ENCODE measurements around the gene FOXO6.

FOXO6 gene

DNA sequence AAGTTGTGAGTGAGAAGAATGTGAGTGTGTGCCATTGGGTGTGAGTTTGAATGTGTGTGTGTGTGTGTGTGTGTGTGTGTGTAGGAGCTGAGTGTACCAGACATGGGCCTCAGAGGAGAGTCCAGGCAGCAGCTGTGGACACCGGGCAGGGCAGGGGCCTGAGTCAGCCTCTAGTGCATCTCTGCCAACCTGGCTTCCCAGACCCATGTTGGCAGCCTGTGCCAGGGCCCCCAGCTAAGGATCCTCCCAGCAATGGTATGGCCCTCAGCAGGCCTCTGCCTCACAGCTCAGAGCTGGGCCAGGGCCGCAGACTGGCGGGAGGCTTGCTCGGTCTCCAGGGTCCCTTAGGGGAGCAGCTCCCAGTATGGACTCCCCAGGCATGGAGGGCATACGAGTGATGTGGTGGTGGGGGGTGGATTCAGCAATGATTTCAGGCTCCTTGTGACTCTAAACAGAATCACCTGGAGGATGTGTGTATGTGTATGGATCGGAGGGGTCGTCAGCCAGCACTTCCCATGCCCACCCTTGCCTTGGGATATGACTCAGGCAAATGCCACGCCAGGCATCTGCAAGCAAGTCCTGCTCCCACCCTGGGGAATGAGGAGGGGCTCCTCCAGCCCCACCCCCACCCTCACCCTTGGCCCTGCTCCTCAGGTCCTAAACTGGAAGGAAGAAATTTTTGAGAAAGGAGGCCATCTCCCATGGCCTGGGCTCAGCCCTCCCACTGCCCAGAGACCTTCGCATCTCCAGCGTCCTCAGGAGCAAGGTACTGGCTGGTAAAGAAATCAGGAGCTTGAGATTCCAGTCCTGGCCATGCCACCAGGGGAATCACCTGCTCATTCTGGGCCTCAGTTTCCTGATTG lies 1.8 kb upstream of the FOXO6 start:
- Histone ChIP-seq H3K9ac (ENCODE audit: low read length) (no peak overlapping the region), H3K4me3 (ENCODE audit: low read length) (no peak overlapping the region), H3K4me1 (ENCODE audit: control insufficient read depth, insufficient read depth, low read length) (peaks cover 21% of the 10 kb centered on the region), H3K36me3 (ENCODE audit: control insufficient read depth, insufficient read depth, low read length) (no peaks in the 10 kb centered on the region), H3K27me3 (ENCODE audit: control insufficient read depth, insufficient read depth, low read length) (peaks cover 7% of the 10 kb centered on the region), H3K27ac (ENCODE audit: low read depth, low read length) (peak overlapping the region; percentile 21)

GRCh38 chr1:41360074-41360785 lies 1.0 kb upstream of the FOXO6 start:
- Histone ChIP-seq H3K4me3 (ENCODE audit: low read length) (peak overlapping the region; percentile 5), H3K9ac (ENCODE audit: low read length) (no peak overlapping the region), H3K4me1 (ENCODE audit: control insufficient read depth, insufficient read depth, low read length) (peaks cover 21% of the 10 kb centered on the region)

DNA sequence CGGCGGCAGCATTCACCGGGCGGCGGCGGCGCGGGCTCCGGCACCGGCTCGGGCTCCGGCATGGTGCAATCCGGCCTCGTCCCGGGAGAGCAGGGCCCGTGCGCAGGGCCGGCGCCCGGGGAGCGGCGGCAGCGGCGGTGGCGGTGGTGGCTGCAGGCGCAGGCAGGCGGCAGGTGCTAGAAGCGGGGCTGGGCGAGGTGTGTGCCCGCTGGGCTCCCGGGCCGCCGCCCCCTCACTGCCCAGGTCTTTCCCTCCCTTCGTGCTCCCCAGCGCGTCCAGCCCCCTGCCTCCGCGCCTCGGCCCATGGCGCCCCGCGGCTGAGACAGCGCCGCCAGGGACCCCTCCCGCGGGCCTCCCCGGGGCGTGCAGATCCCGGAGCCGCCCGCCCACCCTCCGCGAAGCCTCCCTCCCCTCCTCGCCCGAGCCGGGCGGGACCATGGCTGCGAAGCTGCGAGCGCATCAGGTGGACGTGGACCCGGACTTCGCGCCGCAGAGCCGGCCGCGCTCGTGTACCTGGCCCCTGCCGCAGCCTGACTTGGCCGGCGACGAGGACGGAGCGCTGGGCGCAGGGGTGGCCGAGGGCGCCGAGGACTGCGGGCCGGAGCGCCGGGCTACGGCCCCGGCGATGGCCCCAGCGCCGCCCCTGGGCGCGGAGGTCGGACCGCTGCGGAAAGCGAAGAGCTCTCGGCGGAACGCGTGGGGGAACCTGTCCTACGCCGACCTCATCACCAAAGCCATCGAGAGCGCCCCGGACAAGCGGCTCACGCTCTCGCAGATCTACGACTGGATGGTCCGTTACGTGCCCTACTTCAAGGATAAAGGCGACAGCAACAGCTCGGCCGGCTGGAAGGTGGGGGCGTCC lies 492 bp downstream of the FOXO6 start:
- Histone ChIP-seq H3K36me3 (ENCODE audit: control insufficient read depth, insufficient read depth, low read length) (no peaks in the 10 kb centered on the region), H3K9ac (ENCODE audit: low read length) (no peak overlapping the region), H3K4me1 (ENCODE audit: control insufficient read depth, insufficient read depth, low read length) (peaks cover 26% of the 10 kb centered on the region), H3K27me3 (ENCODE audit: control insufficient read depth, insufficient read depth, low read length) (peaks cover 7% of the 10 kb centered on the region), H3K4me3 (ENCODE audit: low read length) (peak overlapping the region; percentile 68), H3K27ac (ENCODE audit: low read depth, low read length) (no peak overlapping the region)

More at GRCh38 chr1:41360074-41360785, 1.0 kb upstream of the FOXO6 start:
- Histone ChIP-seq H3K36me3 (ENCODE audit: control insufficient read depth, insufficient read depth, low read length) (no peaks in the 10 kb centered on the region), H3K27ac (ENCODE audit: low read depth, low read length) (peak overlapping the region; percentile 25), H3K27me3 (ENCODE audit: control insufficient read depth, insufficient read depth, low read length) (peaks cover 7% of the 10 kb centered on the region)

DNA sequence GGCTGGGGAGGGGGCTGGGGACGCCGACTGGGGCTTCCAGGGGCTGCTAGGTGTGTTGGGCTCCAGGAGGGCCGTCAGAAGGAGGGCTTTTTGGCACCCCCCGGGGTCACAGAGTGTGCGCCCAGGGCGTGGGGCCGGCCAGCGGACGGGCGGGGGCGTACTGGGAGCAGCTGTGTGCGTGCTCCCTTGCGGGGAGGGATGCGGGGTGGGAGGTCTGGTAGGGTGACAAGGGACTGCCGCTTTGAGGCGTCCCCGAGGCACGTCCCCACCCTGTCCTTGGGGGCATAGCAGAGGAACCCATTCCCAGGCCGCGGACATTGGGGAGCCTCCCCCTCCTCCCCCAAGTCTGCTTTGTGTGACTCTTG lies 1.1 kb downstream of the FOXO6 start:
- Histone ChIP-seq H3K4me3 (ENCODE audit: low read length) (peak overlapping the region; percentile 68), H3K27me3 (ENCODE audit: control insufficient read depth, insufficient read depth, low read length) (peaks cover 7% of the 10 kb centered on the region), H3K27ac (ENCODE audit: low read depth, low read length) (no peak overlapping the region), H3K9ac (ENCODE audit: low read length) (no peak overlapping the region), H3K4me1 (ENCODE audit: control insufficient read depth, insufficient read depth, low read length) (peaks cover 26% of the 10 kb centered on the region), H3K36me3 (ENCODE audit: control insufficient read depth, insufficient read depth, low read length) (no peaks in the 10 kb centered on the region)

DNA sequence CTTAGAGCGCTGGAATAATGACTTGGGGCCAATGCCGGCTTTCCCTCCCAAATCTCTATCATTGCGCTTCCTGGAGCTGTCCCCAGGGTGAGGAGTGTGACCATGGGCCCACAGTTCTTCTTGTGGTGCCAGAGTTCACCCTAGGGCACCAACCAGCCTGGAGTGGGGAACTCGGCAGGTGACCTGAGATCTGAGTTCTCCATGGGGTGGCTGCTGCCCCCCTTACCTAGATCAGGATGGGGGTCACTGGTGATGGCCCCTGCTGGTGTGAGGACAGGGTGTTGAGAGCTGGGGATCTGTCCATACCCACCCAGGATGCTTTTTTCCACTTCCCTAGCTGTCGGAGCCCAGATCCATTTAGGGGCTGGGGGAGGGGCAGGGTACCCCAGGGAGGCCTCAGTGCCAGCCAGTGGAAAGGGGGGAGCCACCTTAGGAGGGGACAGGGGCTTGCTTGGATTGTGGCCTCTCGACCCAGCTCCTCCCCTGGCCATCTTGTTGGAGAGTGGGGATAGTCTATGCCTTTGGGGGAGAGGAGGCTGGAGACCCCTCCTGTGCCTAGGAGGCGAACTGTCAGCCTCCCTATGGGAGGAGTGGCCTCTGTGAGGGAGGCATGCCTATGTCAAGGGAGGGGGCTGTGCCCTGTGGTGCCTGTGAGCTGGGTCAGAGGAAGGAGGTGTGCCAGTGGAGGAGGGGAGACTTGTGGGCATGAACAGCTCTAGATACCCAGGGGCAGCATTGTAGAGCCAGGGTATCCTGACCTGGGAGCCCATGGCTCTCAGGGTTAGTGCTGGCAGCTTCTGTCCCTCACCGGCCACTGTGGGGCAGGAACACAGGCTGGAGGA lies 1.7 kb downstream of the FOXO6 start:
- no peak overlapping the region for H3K4me3 ChIP-seq (ENCODE audit: low read length)
- H3K9ac ChIP-seq (ENCODE audit: low read length), result no peak overlapping the region
- H3K36me3 ChIP-seq (ENCODE audit: control insufficient read depth, insufficient read depth, low read length), result no peaks in the 10 kb centered on the region
- peaks cover 7% of the 10 kb centered on the region for H3K27me3 ChIP-seq (ENCODE audit: control insufficient read depth, insufficient read depth, low read length)
- no peak overlapping the region for H3K27ac ChIP-seq (ENCODE audit: low read depth, low read length)
- H3K4me1 ChIP-seq (ENCODE audit: control insufficient read depth, insufficient read depth, low read length), result peaks cover 23% of the 10 kb centered on the region

- H3K4me1 ChIP-seq (ENCODE audit: control insufficient read depth, insufficient read depth, low read length), result peaks cover 21% of the 10 kb centered on the region
- H3K9ac ChIP-seq (ENCODE audit: low read length), result no peak overlapping the region
- no peaks in the 10 kb centered on the region for H3K36me3 ChIP-seq (ENCODE audit: control insufficient read depth, insufficient read depth, low read length)
- no peak overlapping the region for H3K27ac ChIP-seq (ENCODE audit: low read depth, low read length)
- H3K4me3 ChIP-seq (ENCODE audit: low read length), result no peak overlapping the region
- peaks cover 7% of the 10 kb centered on the region for H3K27me3 ChIP-seq (ENCODE audit: control insufficient read depth, insufficient read depth, low read length)
These were observed 2.5 kb downstream of the FOXO6 start for GRCh38 chr1:41363591-41364320.

GRCh38 chr1:41364442-41365319 lies 3.4 kb downstream of the FOXO6 start:
- Histone ChIP-seq H3K9ac (ENCODE audit: low read length) (no peak overlapping the region), H3K4me3 (ENCODE audit: low read length) (no peak overlapping the region), H3K4me1 (ENCODE audit: control insufficient read depth, insufficient read depth, low read length) (peaks cover 13% of the 10 kb centered on the region), H3K27me3 (ENCODE audit: control insufficient read depth, insufficient read depth, low read length) (peaks cover 7% of the 10 kb centered on the region), H3K36me3 (ENCODE audit: control insufficient read depth, insufficient read depth, low read length) (no peaks in the 10 kb centered on the region), H3K27ac (ENCODE audit: low read depth, low read length) (peak overlapping the region; percentile 49)

GRCh38 chr1:41365320-41365633 lies 4.0 kb downstream of the FOXO6 start:
- Histone ChIP-seq H3K4me3 (ENCODE audit: low read length) (no peak overlapping the region), H3K27ac (ENCODE audit: low read depth, low read length) (peak overlapping the region; percentile 49), H3K9ac (ENCODE audit: low read length) (no peak overlapping the region), H3K36me3 (ENCODE audit: control insufficient read depth, insufficient read depth, low read length) (no peaks in the 10 kb centered on the region), H3K27me3 (ENCODE audit: control insufficient read depth, insufficient read depth, low read length) (peaks cover 7% of the 10 kb centered on the region), H3K4me1 (ENCODE audit: control insufficient read depth, insufficient read depth, low read length) (peaks cover 13% of the 10 kb centered on the region)

GRCh38 chr1:41365772-41366454 lies 4.7 kb downstream of the FOXO6 start:
- Histone ChIP-seq H3K9ac (ENCODE audit: low read length) (no peak overlapping the region), H3K4me1 (ENCODE audit: control insufficient read depth, insufficient read depth, low read length) (peaks cover 9% of the 10 kb centered on the region)

DNA sequence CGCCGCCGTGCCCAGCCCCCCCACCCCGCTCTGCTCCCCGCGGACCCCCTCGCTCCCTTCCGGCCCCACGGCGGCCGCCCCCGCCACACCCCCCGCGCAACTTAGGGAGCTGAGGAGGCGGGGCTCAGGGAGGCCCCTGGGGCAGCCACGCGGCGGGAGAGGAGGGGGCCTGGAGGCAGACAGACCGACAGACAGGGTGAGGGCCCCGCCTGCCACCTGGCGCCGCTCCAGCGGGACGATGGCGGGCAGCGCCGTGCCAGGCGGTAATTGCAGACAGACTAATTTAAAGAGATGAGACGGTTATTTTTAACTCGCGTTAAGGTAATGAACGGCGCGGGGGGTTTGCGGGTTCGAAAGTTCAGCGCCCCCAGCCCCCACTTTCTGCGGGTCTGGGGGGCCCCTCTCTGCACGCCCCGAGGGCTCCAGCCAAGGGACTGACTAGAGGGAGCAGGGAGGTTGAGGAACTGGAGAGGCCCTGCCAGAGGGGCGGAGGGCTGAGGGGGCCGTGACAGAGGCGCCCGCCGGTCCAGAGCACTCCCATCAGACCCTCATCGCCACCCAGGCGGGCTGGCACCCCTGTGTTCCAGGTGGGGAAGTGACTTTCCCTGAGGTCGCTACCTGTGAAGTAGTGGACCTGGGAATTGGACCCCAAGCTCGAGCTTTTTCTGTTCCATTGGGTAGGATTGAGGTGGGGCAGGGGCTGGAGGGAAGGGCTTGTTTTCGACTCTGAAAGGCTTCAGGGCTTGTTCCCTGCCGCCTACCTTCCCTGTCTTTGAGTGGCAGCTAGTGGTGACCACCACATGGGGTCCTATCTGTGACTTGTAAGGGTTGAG lies 5.4 kb downstream of the FOXO6 start:
- H3K4me3 ChIP-seq (ENCODE audit: low read length), result peak overlapping the region; percentile 59
- peaks cover 7% of the 10 kb centered on the region for H3K27me3 ChIP-seq (ENCODE audit: control insufficient read depth, insufficient read depth, low read length)
- peaks cover 11% of the 10 kb centered on the region for H3K4me1 ChIP-seq (ENCODE audit: control insufficient read depth, insufficient read depth, low read length)
- H3K9ac ChIP-seq (ENCODE audit: low read length), result no peak overlapping the region
- H3K27ac ChIP-seq (ENCODE audit: low read depth, low read length), result no peak overlapping the region
- no peaks in the 10 kb centered on the region for H3K36me3 ChIP-seq (ENCODE audit: control insufficient read depth, insufficient read depth, low read length)

More at GRCh38 chr1:41365772-41366454, 4.7 kb downstream of the FOXO6 start:
- Histone ChIP-seq H3K36me3 (ENCODE audit: control insufficient read depth, insufficient read depth, low read length) (no peaks in the 10 kb centered on the region), H3K27ac (ENCODE audit: low read depth, low read length) (peak overlapping the region; percentile 49), H3K27me3 (ENCODE audit: control insufficient read depth, insufficient read depth, low read length) (peaks cover 7% of the 10 kb centered on the region), H3K4me3 (ENCODE audit: low read length) (peak overlapping the region; percentile 59)

All from rectal smooth muscle tissue (tissue), 1 donor.